Measurements from ENCODE around the gene ZNRF1.

DNA sequence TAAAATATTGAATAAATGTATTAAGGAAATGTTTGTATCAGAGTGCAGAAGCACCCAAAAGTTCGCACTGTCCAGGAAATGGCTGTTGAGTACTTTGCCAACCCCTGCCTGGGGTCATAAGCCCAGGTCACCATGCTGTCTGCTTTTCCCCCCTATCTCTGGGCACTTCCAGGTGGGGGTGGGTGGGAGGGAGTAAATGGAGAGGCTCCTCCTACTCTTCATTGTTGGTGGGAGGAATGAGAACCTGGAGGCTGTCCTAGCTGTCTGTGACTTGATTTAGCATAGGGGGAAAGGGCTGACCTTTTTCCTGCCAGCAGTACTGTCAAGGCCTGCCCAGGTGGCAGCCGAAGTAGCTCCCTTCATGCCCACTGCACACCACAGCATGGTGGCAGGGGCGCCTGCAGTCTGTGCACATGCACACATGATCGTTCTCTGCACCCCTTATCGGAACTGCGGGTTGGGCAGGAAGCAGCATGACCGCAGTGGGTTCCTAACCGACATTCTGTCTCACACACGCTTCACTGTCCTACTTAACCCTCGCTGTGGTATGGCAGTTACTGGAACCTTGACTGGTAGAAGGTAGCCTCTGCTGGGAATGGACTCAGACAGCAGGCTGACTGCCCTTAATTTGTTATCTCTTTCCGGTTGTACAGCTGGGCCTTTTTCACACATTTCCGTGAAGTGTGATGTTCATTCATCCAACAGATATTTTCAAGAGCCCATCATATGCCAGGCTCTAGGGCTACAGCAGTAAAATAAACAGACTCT is 76.3 kb downstream of the ZNRF1 start:
- TF ChIP-seq, protein P1, sequence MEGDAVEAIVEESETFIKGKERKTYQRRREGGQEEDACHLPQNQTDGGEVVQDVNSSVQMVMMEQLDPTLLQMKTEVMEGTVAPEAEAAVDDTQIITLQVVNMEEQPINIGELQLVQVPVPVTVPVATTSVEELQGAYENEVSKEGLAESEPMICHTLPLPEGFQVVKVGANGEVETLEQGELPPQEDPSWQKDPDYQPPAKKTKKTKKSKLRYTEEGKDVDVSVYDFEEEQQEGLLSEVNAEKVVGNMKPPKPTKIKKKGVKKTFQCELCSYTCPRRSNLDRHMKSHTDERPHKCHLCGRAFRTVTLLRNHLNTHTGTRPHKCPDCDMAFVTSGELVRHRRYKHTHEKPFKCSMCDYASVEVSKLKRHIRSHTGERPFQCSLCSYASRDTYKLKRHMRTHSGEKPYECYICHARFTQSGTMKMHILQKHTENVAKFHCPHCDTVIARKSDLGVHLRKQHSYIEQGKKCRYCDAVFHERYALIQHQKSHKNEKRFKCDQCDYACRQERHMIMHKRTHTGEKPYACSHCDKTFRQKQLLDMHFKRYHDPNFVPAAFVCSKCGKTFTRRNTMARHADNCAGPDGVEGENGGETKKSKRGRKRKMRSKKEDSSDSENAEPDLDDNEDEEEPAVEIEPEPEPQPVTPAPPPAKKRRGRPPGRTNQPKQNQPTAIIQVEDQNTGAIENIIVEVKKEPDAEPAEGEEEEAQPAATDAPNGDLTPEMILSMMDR (IDR thresholded peaks at IDR 0.05), result no peak
- TF ChIP-seq EZH2 (IDR thresholded peaks at IDR 0.05; ENCODE audit: borderline replicate concordance, insufficient read depth, low read depth, low read length, poor library complexity, severe bottlenecking), result no peak

All from B cell (primary cell).